ENCODE measurements around the gene ACTMAP.
"Not testable (repeated sequence)": the region's sequence is repeated elsewhere in the genome, so short reads cannot be mapped to it uniquely, and the experiment has no call there.

Gene ACTMAP

DNA sequence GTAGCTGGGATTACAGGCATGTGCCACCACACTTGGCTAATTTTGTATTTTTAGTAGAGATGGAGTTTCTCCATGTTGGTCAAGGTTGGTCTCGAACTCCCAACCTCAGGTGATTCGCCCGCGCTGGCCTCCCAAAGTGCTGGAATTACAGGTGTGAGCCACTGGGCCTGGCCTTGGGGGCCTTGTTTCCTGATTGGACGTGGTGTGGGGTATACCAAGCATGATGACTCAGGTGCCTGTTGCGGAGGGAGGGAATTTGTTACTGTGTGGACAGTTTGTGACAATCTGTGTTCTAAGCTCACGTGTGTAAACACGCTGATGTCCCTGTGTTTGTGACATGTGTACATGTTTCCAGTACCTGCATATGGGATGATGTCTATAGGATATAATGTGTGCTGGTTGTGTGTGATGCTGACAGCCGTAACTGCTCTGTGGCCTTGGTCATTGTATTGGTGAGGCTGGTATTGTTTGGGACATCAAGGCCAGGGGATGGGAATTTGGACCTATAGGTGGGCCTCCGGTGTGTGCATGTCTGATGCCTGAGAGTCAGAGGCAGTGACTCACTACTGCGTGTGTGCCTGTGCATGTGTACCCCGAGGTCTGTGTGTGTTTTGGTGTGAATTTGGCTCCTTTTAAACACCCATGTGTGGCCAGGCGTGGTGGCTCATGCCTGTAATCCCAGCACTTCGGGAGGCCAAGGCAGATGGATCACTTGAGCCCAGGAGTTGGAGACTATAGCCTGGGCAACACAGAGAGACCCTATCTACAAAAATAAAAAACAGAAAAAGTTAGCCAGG lies 47.1 kb upstream of the ACTMAP start:
- peak overlapping the region; percentile 91 to 98 (median 96) for H3K4me3 Mint-ChIP-seq
- no peaks in the 10 kb centered on the region for H3K27me3 Mint-ChIP-seq (ENCODE audit: low read depth)
- TF ChIP-seq, protein P1, sequence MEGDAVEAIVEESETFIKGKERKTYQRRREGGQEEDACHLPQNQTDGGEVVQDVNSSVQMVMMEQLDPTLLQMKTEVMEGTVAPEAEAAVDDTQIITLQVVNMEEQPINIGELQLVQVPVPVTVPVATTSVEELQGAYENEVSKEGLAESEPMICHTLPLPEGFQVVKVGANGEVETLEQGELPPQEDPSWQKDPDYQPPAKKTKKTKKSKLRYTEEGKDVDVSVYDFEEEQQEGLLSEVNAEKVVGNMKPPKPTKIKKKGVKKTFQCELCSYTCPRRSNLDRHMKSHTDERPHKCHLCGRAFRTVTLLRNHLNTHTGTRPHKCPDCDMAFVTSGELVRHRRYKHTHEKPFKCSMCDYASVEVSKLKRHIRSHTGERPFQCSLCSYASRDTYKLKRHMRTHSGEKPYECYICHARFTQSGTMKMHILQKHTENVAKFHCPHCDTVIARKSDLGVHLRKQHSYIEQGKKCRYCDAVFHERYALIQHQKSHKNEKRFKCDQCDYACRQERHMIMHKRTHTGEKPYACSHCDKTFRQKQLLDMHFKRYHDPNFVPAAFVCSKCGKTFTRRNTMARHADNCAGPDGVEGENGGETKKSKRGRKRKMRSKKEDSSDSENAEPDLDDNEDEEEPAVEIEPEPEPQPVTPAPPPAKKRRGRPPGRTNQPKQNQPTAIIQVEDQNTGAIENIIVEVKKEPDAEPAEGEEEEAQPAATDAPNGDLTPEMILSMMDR (IDR thresholded peaks at IDR 0.05; ENCODE audit: unreplicated experiment in 3 of 3), result no peak
- no peaks in the 10 kb centered on the region for H3K9me3 Mint-ChIP-seq
- H3K36me3 Mint-ChIP-seq (ENCODE audit: low read depth), result peaks cover 9% of the 10 kb centered on the region
- H3K27ac Mint-ChIP-seq, result peak overlapping the region; percentile 99
- peaks cover 17% of the 10 kb centered on the region for H3K4me1 Mint-ChIP-seq

DNA sequence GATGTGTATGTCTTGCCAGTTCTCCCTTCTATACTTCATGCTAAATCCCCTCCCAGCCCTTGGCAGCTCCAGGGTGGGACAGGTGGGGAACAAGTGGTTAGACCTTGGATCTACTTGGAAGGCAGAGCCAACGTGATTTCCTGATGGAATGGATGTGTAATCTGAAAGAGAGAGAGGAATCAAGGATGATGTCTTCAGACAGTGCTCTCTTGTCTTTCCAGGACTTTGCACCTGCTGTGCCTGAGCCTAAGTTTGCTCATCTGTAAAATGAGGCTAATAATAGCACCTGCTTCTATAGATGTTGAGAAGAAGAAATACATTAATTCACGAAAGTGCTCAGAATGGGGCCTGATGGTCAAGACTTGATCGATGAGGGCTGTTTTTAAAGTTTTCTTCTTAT lies 41.7 kb upstream of the ACTMAP start:
- Mint-ChIP-seq H3K4me1 (peaks cover 5% of the 10 kb centered on the region), H3K9me3 (no peaks in the 10 kb centered on the region), H3K36me3 (ENCODE audit: low read depth) (peaks cover 10% of the 10 kb centered on the region), H3K27ac (peak overlapping the region; percentile 44 to 68 (median 60)), H3K27me3 (ENCODE audit: low read depth) (peaks cover 4% of the 10 kb centered on the region), H3K4me3 (no peak overlapping the region)
- TF ChIP-seq, protein P1 (IDR thresholded peaks at IDR 0.05; ENCODE audit: unreplicated experiment in 3 of 3), result no peak

DNA sequence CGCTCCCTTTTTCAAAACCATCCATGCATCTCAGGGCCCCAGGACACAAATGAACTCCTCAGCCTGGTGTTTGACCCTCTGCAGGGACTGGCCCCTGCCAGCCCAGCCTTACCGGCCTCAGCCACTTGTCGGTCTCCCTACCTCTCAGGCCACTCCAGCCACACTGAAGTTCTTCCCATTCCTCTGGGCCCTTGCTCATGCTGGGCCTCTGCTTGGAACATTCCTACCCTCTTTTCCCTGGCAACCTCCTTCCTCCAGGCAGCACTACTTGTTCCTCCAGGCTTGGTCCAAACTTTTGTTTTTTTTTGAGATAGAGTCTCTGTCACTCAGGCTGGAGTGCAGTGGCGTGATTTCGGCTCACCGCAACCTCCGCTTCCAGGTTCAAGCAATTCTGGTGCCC lies 41.1 kb upstream of the ACTMAP start:
- Mint-ChIP-seq H3K36me3 (ENCODE audit: low read depth) (peaks cover 10% of the 10 kb centered on the region), H3K27ac (peak overlapping the region; percentile 58 to 68 (median 59)), H3K4me1 (peaks cover 5% of the 10 kb centered on the region), H3K4me3 (no peak overlapping the region), H3K9me3 (no peaks in the 10 kb centered on the region), H3K27me3 (ENCODE audit: low read depth) (peaks cover 4% of the 10 kb centered on the region)
- TF ChIP-seq, protein P1 (IDR thresholded peaks at IDR 0.05; ENCODE audit: unreplicated experiment in 3 of 3), result no peak

DNA sequence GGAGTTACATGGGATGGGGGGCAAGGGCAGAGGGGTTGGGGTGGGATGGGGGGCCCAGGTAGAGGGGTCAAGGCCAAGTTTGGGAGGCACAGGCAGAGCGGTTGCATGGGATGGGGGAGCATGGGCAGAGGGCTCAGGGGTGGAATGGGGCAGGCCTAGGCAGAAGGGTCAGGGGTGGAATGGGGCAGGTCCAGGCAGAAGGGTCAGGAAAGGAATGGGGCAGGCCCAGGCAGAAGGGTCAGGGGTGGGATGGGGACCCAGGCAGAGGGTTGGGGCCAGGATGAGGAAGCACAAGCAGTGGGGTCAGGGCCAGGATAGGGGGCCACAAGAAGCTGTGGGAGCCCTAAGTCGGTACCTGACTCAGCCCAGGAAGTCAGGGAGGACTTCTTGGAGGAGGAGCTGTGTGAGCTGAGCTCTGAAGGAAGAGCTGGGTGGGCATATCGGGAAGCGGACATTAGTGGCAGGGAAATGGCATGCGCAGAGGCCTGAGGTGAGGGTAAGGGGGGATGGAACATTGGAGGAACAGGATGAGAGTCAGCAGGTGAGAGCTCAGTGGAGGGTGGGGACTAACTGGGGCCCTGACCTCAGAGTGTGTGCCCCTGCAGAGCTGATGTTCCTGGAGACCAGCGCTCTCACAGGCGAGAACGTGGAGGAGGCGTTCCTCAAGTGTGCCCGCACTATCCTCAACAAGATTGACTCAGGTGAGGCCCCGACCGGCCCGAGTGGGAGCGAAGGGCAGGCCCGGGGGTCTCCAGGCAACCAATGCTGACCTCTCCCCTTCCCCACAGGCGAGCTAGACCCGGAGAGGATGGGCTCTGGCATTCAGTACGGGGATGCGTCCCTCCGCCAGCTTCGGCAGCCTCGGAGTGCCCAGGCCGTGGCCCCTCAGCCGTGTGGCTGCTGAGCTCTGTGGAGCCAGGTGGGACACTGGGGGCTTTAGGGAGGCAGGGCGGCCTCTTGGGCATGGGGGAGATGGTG lies 36.1 kb upstream of the ACTMAP start:
- Mint-ChIP-seq H3K36me3 (ENCODE audit: low read depth) (peaks cover 8% of the 10 kb centered on the region), H3K27ac (no peak overlapping the region), H3K4me3 (no peak overlapping the region), H3K27me3 (ENCODE audit: low read depth) (peaks cover 10% of the 10 kb centered on the region), H3K4me1 (peaks cover 2% of the 10 kb centered on the region), H3K9me3 (no peaks in the 10 kb centered on the region)
- TF ChIP-seq, protein P1 (IDR thresholded peaks at IDR 0.05; ENCODE audit: unreplicated experiment in 3 of 3), result no peak

DNA sequence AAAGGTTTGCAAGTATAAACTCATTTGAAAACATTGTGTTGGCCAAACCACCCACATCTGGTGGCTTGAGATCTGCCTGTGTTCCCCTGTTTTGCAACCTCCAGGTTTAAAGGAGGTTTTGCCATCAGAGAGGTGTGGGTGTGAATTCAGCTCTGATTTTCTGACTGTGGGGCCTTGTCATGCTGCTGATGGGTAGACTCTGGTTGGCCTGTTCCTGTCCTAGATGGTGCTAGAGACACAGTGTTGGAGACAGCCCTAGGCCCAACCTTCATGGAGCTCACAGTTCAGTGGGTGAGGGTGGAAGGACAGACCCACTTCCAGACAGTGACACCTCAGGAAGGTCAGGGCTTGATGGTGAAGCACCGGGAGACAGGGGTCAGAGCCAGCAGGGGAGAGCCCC lies 35.2 kb upstream of the ACTMAP start:
- Mint-ChIP-seq H3K27ac (no peak overlapping the region), H3K27me3 (ENCODE audit: low read depth) (peaks cover 10% of the 10 kb centered on the region), H3K36me3 (ENCODE audit: low read depth) (peaks cover 5% of the 10 kb centered on the region), H3K9me3 (no peaks in the 10 kb centered on the region), H3K4me1 (no peaks in the 10 kb centered on the region), H3K4me3 (no peak overlapping the region)
- TF ChIP-seq, protein P1 (IDR thresholded peaks at IDR 0.05; ENCODE audit: unreplicated experiment in 3 of 3), result no peak

DNA sequence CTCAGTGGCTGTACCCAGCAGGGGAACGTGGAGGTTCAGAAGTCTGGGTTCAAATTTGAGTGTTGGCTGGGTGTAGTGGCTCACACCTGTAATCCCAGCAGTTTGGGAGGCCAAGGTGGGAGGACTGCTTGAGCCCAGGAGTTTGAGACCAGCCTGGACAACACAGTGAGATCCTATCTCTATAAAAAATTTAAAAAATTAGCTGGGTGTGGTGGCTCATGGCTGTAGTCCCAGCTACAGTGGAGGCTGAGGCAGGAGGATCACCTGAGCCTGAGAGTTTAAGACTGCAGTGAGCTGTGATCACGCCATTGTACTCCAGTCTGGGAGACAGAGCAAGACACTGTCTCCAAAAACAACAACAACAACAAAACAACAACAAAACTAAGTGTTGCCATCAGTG lies 33.9 kb upstream of the ACTMAP start:
- H3K4me1 Mint-ChIP-seq; H3K4me3 Mint-ChIP-seq; H3K36me3 Mint-ChIP-seq (ENCODE audit: low read depth); H3K27me3 Mint-ChIP-seq (ENCODE audit: low read depth); H3K9me3 Mint-ChIP-seq; H3K27ac Mint-ChIP-seq: not testable (repeated sequence)
